Ascending aorta (tissue), 2 donors: Measurements from ENCODE around the gene ALX4. TPM values are rescaled to one million over a fixed set of nuclear protein-coding genes. Genes with fewer than 3 reads are reported as not detected.
A peak's percentile ranks its signal among the peaks of the same experiment; 100 is the strongest.

Experiments used
- DNase-seq, 2 donors: peaks; one replicate each; pipeline ENCODE4 v3.0.0-alpha.2; 2019; ENCODE audit warnings: low spot score in 2 of 2
- H3K27ac ChIP-seq, 2 donors: fragments of 200-600 bp; sonication (generic); one replicate each; pipeline ENCODE4 v1.5.1; 2016 to 2017; ENCODE audit warnings: mild to moderate bottlenecking in 1 of 2
- H3K27me3 ChIP-seq: fragments of 200-600 bp; sonication (generic); one replicate; pipeline ENCODE4 v1.5.1; 2017
- H3K36me3 ChIP-seq, 2 donors: fragments of 200-600 bp; sonication (generic); one replicate each; pipeline ENCODE4 v1.5.1; 2016
- H3K4me1 ChIP-seq, 2 donors: fragments of 200-600 bp; sonication (generic); one replicate each; pipeline ENCODE4 v1.5.1; 2016 to 2017; ENCODE audit warnings: mild to moderate bottlenecking in 1 of 2
- H3K4me3 ChIP-seq, 2 donors: fragments of 200-600 bp; sonication (generic); one replicate each; pipeline ENCODE4 v1.5.1; 2016 to 2017; ENCODE audit warnings: mild to moderate bottlenecking in 1 of 2
- H3K9me3 ChIP-seq, 2 donors: fragments of 200-600 bp; sonication (generic); one replicate each; pipeline ENCODE4 v1.5.1; 2016
- CTCF ChIP-seq, 3 experiments: fragments of 200-600 bp in 2 of 3; fragments of 450-650 bp in 1 of 3; sonication (generic) in 2 of 3; IDR thresholded peaks; one replicate each; pipeline ENCODE4 v1.5.1; 2016 to 2019; ENCODE audit warnings: antibody characterized with exemption in 3 of 3, mild to moderate bottlenecking in 1 of 3, moderate library complexity in 1 of 3
- intact Hi-C: fragments of 100-400 bp; cut with DNase I; formaldehyde crosslinking; loops from one replicate; pipeline ENCODE4 v1.15.1; 2023
- total RNA-seq: library from RNA; depleted of rRNA; stranded (reverse); fragments of >200 nt; gene quantifications from one replicate; pipeline ENCODE4 v1.1.0, GENCODE V29; 2016

Gene ALX4
- total RNA-seq, 1 donor from 2014 or later, result not detected

GRCh38 chr11:44306918-44307244 lies 3.1 kb downstream of the ALX4 start:
- intact Hi-C loops, result no loop called here
- H3K27ac ChIP-seq, result no peak overlapping the region
- H3K4me1 ChIP-seq, result peaks cover 7 to 31% of the 10 kb centered on the region in 2 donors
- no peak for TF ChIP-seq CTCF (IDR thresholded peaks at IDR 0.05)
- peaks cover 36% of the 10 kb centered on the region for H3K27me3 ChIP-seq
- no peaks in the 10 kb centered on the region for H3K36me3 ChIP-seq
- H3K9me3 ChIP-seq, result no peaks in the 10 kb centered on the region
- no peak for DNase-seq
- no peak overlapping the region for H3K4me3 ChIP-seq

DNA sequence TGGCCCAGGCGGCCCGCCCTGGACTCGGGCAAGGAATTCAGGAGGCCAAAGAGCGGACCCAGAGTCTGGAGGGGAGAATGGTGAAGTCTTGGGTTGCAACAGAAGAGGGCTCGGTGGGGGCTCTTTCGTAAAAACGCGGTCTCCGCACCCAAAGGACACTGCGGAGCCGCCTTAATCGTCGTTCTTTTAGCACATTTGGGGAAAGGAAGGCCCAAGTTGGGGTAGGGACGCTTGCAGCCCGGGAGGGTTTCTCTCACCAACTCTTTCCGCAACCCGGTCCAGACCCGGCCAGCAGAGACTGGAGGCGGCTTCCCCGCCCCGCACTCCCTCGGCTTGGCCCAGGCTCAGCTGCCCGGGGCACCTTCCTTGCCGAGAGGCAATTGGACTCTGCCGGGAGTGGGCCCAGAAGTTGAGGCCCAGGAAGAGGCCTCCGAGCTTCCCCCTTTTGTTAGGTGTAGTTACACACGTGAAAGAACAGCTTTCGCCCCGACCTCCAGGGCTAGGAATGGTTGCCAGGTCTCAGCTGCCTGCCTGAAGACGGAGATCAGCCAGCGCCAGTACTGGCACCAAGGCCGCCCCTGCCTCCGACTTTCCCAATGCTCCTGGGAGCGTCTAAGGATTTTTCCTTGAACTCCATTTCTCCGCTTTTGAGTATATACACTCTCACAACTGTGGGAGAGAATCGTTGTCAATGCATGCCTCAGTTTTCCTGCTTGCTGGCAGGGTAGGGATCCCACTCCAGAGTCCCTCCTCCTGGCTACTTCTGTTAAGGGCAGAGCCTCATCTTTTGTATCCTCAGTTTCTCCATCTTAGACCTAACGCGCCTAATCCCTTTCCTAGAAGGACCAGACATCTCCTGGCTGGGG lies 3.7 kb downstream of the ALX4 start:
- peaks cover 7 to 31% of the 10 kb centered on the region in 2 donors for H3K4me1 ChIP-seq
- H3K4me3 ChIP-seq, result peak overlapping the region; percentile 58 to 63
- intact Hi-C loops, result no loop called here
- TF ChIP-seq CTCF (IDR thresholded peaks at IDR 0.05), result no peak
- no peak overlapping the region for H3K27ac ChIP-seq
- H3K27me3 ChIP-seq, result peaks cover 30% of the 10 kb centered on the region
- no peaks in the 10 kb centered on the region for H3K36me3 ChIP-seq
- H3K9me3 ChIP-seq, result no peaks in the 10 kb centered on the region
- no peak for DNase-seq

DNA sequence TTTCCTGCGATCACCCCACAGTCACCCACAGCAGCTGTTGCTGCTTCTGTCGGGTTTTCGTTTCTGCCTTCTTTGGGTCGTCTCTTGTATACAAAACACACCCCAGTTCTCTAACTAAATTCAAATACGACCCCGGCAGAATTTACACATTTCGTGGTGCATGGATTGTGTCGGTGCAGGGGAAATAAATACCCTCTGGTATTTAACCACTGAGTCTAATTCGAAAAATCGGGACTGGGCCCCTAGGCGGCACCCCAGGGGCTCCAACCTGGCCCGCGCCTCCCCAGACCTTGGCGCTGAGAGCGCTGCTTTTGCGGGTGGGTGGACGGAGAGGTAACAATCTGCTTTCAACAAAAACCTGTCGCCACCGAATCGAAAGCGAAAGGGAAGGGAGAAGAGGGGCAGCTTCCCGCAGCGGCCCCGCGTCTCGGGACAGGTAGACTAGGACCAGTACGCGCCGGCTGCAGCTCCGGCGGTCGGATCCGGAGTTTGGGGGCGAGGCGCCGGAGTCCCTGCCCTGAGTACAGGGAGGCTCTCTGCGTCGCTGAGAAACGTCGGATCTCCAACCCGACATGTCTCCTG lies 4.4 kb downstream of the ALX4 start:
- Histone ChIP-seq H3K9me3 (no peaks in the 10 kb centered on the region), H3K36me3 (no peaks in the 10 kb centered on the region), H3K4me3 (peak overlapping the region; percentile 58 to 63), H3K4me1 (peaks cover 7 to 28% of the 10 kb centered on the region in 2 donors), H3K27me3 (peaks cover 29% of the 10 kb centered on the region), H3K27ac (no peak overlapping the region)
- DNase-seq, result no peak
- TF ChIP-seq CTCF (IDR thresholded peaks at IDR 0.05), result no peak
- intact Hi-C loops, result no loop called here

DNA sequence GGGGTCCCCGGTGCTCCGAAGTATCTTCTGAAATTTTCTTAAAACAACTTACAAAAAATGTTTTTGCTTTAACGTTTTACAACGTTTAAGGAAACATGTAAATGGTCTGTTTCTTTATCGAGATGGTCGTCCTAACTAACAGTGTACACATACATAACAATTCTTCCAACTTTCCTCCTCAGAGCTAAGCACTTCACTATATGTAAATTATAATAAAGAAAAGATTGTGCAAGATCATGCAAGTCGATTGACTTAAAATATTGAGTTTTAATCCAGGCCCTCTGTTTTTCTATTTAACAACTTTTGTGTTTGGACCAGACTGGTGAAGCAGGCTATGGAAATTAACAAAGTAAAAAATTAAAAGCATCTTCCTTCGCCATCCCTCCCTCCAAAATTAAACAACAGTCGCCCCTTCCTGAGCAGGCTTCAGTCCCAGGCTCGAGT lies 4.9 kb downstream of the ALX4 start:
- no peak overlapping the region for H3K27ac ChIP-seq
- no peaks in the 10 kb centered on the region for H3K36me3 ChIP-seq
- intact Hi-C loops, result no loop called here
- H3K27me3 ChIP-seq, result peaks cover 29% of the 10 kb centered on the region
- peaks cover 7 to 25% of the 10 kb centered on the region in 2 donors for H3K4me1 ChIP-seq
- no peak for TF ChIP-seq CTCF (IDR thresholded peaks at IDR 0.05)
- peak overlapping the region; percentile 58 to 63 for H3K4me3 ChIP-seq
- DNase-seq, result no peak
- H3K9me3 ChIP-seq, result no peaks in the 10 kb centered on the region

DNA sequence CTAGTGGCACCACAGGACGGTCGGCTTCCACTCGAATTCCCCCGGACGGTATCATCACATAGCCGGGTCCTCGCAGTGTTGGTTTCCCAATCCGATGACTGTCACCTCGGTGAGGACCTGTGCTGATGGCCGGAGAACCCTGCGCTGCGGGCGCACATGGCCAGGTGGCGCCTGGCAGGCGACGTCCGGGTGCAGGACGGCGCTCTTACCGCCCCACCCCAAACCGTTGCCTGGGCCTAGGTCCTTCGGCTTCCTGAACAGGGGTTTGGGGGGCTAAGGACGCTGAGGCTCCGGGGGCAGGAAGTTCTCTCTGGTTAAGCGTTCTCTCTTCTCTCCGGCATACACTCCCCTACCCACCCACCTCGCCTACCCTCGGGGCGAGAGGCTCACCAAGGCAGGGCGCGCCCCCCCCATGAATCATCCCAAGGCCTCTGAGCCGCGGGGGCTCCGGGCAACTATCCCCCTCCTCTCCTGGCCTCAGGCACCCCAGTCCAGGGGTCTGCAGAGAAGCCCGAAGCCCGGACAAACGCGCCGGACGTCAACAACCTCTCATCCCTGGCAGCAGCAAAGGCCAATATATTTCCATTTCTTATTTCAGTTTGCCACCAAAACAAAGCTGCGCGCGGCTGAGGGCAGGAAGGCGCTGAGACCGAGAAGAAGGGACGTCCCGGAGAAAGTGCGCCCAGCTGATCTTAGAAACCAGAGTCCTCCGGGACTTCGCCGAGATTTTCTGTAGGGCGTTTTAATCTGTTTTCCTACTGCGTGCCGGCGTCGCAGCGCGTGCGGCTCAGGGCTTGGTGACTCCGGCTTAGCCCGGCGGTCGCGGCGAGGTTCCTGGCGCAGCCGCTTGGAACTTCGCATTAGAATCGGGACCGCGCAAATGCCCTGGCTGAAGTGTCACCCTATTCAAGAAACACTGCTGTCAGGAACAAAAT lies 5.6 kb downstream of the ALX4 start:
- no peak overlapping the region for H3K27ac ChIP-seq
- peaks cover 27% of the 10 kb centered on the region for H3K27me3 ChIP-seq
- intact Hi-C loops, result no loop called here

More for the DNA sequence above, 5.6 kb downstream of the ALX4 start:
- Histone ChIP-seq H3K36me3 (no peaks in the 10 kb centered on the region), H3K4me1 (peaks cover 1 to 18% of the 10 kb centered on the region in 2 donors), H3K9me3 (no peaks in the 10 kb centered on the region), H3K4me3 (peak overlapping the region in 1 of 2 donors; percentile 5)
- no peak for DNase-seq
- TF ChIP-seq CTCF (IDR thresholded peaks at IDR 0.05), result no peak
